ENCODE data around the gene NDUFS7.

DNA sequence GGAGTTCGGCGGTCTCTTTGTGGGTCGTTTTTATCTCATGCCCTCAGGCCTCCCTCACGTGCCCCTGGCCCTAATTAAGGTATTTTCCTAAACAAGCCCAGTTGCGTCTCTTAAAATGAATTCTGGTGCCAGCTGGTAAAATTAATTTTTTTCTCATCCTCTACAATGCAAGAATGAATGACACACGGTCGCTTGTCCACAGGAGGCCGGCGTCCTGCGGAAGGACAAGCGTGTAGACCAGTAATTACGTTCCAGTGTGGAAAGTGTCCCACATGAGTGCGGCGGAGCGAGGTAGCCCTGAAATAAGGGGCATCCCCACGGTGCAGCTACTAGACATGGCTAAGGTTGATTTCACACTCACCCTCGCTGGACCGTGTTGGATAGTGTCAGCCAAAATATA is 34.5 kb upstream of the NDUFS7 start:
- TF ChIP-seq POLR2A (IDR thresholded peaks at IDR 0.05) = no peak
- TF ChIP-seq, protein P1, sequence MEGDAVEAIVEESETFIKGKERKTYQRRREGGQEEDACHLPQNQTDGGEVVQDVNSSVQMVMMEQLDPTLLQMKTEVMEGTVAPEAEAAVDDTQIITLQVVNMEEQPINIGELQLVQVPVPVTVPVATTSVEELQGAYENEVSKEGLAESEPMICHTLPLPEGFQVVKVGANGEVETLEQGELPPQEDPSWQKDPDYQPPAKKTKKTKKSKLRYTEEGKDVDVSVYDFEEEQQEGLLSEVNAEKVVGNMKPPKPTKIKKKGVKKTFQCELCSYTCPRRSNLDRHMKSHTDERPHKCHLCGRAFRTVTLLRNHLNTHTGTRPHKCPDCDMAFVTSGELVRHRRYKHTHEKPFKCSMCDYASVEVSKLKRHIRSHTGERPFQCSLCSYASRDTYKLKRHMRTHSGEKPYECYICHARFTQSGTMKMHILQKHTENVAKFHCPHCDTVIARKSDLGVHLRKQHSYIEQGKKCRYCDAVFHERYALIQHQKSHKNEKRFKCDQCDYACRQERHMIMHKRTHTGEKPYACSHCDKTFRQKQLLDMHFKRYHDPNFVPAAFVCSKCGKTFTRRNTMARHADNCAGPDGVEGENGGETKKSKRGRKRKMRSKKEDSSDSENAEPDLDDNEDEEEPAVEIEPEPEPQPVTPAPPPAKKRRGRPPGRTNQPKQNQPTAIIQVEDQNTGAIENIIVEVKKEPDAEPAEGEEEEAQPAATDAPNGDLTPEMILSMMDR (IDR thresholded peaks at IDR 0.05) = no peak
